SK-MEL-5 (cell line): Measurements from ENCODE around the gene CD7. TPM values are rescaled to one million over a fixed set of nuclear protein-coding genes. Genes with fewer than 3 reads are reported as not detected.

Source experiments
- DNase-seq: peaks from one replicate; pipeline ENCODE4 v3.0.0-alpha.2; 2016; ENCODE audit warnings: low read depth, low spot score
- in situ Hi-C: cut with HindIII; loops from 2 replicates; pipeline ENCODE4 v1.10.0; 2016; ENCODE audit warnings: low sequenced_read_pairs, high pct_unique_total_duplicates, low pct_unique_long_range_greater_than_20kb
- total RNA-seq: library from RNA; depleted of rRNA; stranded (reverse); fragments of >200 nt; shearing (Covaris generic); gene quantifications from 2 replicates; pipeline ENCODE4 v1.2.3, GENCODE V29; 2014; rRNA removed

The CD7 gene
- total RNA-seq, 1 experiment from 2014 or later: not detected

DNA sequence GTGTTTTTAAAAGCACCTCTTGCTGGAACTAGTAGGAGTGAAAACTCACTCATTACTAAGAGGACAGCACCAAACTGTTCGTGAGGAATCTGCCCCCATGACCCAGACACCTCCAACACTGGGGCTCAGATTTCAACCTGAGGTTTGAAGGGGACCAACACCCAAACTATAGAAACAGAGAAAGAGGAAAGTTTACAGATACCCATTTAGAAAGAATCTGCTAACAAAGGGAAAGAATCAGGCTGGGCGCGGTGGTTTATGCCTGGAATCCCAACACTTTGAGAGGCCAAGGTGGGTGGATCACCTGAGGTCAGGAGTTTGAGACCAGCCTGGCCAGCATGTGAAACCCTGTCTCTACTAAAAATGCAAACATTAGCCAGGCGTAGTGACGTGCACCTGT, 40.5 kb downstream of the CD7 start:
- in situ Hi-C loops: no loop called here
- no peak for DNase-seq

GRCh38 chr17:82275326-82275725, 42.1 kb downstream of the CD7 start:
- in situ Hi-C loops: no loop called here
- no peak for DNase-seq

GRCh38 chr17:82274134-82275020, 43.0 kb downstream of the CD7 start:
- DNase-seq: no peak
- in situ Hi-C loops: no loop called here

GRCh38 chr17:82273327-82274133, 43.9 kb downstream of the CD7 start, which contains the start of gene CSNK1D:
CSNK1D (minus strand) TSS chr17:82273700; CDS start chr17:82273381, 319 bp downstream.
- peak; percentile 83 for DNase-seq
- in situ Hi-C loops: no loop called here

DNA sequence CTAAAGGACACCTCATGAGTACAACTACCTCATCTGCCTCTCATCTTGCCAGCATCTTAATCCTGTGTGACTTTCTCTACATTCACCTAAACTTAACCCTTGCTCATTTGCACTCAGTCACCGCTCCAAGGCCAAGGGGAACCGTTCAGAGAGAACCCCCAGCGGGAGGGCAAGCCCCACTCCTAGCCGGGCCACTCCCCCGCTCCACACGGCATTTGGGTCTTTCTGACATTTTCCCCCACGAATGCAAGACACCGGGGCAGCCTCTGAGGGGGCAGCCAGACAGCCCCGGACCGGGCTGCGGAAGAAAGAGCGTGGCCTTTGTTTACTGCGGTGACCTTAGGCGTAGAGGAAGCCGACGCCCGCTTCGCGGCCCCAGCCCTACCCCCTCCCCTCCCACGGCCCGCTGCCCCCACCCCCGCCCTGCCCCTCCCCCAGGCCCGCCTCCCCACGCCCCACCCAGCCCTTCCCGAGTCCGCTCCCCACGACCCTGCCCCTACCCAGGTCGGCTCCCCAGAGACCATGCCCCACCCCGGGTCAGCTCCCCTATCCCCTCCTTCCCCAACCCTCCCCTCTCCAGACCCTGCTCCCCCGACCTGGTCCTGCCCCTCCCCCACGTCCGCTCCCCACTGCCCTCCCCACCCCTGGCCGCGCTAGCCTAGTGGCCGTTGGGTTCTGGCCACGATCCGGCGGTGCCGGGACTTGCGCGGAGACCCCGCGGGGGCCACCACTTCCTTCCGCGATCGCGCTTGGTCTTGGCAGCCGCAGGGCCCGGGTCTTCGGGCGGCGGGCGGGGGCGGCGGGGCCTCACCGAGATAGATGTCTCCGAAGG, 44.7 kb downstream of the CD7 start:
- in situ Hi-C loops: no loop called here
- peak; percentile 15 for DNase-seq

GRCh38 chr17:82271401-82271800, 46.0 kb downstream of the CD7 start:
- in situ Hi-C loops: no loop called here

GRCh38 chr17:82270651-82271050, 46.8 kb downstream of the CD7 start:
- in situ Hi-C loops: no loop called here
- DNase-seq: no peak

More at GRCh38 chr17:82271401-82271800, 46.0 kb downstream of the CD7 start:
- DNase-seq: no peak

DNA sequence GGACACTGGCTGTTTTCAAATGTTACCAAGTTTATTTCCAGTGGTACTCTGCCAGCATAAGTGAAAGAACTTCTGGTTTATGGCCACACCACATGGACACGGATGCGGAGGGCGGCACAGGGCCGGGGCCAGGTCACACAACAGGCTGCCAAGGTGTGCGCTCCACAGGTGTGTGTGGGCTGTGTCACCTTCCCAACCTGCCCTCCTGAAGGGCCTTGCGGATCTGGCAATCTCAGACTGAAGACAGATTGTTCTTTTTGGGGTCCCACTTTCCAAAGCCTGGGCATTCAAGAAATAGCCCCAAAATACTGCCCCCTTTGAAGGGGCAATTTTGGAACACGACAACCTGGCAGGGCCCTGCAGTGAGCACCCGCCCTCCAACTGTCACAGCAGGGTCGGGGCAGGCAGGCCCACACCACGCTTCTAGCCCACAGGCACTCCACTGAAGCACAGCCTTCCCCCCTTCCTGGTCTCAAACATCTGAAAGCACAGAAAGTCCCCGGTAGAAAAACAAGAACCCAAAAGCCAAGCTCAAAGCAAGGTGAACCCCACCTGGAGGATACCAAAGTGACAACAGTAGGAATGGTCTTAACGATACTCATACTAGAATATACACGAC, 47.4 kb downstream of the CD7 start:
- in situ Hi-C loops: no loop called here
- DNase-seq: no peak

GRCh38 chr17:82269138-82269881, 48.1 kb downstream of the CD7 start:
- DNase-seq: no peak
- in situ Hi-C loops: no loop called here

GRCh38 chr17:82267575-82268379, 49.6 kb downstream of the CD7 start:
- DNase-seq: no peak

DNA sequence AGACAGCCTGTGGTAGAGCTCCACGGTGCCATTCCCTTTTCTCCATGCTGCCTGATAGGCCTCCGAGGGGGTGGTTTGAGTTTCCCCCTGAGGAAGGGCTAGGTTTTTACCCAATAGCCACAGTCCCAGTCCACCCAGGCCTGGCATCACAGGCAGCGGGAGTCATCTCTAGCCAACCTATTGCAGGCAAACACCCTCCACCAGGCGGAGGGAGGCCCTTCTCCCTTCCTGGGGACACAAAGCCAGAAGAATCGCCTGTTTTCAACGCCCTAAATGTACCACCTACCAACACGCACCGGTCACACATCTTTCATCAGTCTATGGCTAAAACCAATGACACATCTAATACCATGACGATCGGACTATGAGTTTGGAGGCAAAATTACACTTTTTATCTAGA, 51.3 kb downstream of the CD7 start:
- DNase-seq: no peak
- in situ Hi-C loops: no loop called here

More at GRCh38 chr17:82267575-82268379, 49.6 kb downstream of the CD7 start:
- in situ Hi-C loops: no loop called here

Other genes starting within 250 kb of the CD7 start
- gene FASN, start 219.4 kb downstream of the CD7 start, total RNA-seq: 147 and 184 TPM in 2 replicates
- 15.7 and 17.8 TPM in 2 replicates for gene CCDC57, start 104.8 kb downstream of the CD7 start, total RNA-seq
- gene SLC16A3, start 88.6 kb downstream of the CD7 start, total RNA-seq: 9.6 and 12.8 TPM in 2 replicates
- gene CSNK1D, start 43.9 kb downstream of the CD7 start, total RNA-seq: 18.0 and 23.6 TPM in 2 replicates
- 0.37 and 0.50 TPM in 2 replicates for gene SECTM1, start 16.2 kb upstream of the CD7 start, total RNA-seq
- gene TEX19, start 41.6 kb upstream of the CD7 start, total RNA-seq: 0.05 and 0.19 TPM in 2 replicates
- not detected in 2 replicates for gene UTS2R, start 54.2 kb upstream of the CD7 start, total RNA-seq
- 4.4 and 7.9 TPM in 2 replicates for gene HEXD, start 100.7 kb upstream of the CD7 start, total RNA-seq
- gene OGFOD3, start 101.0 kb upstream of the CD7 start, total RNA-seq: 29.3 and 30.0 TPM in 2 replicates
- 27.3 and 30.3 TPM in 2 replicates for gene CYBC1, start 133.1 kb upstream of the CD7 start, total RNA-seq
- gene NARF, start 141.1 kb upstream of the CD7 start, total RNA-seq: 49.9 and 55.4 TPM in 2 replicates
- 33.0 and 33.6 TPM in 2 replicates for gene FOXK2, start 202.1 kb upstream of the CD7 start, total RNA-seq